ENCODE measurements around the gene ITGA8. TPM values are rescaled to one million over a fixed set of nuclear protein-coding genes. Genes with fewer than 3 reads are reported as not detected.

The ITGA8 gene
- total RNA-seq, 1 experiment from 2014 or later, result not detected

DNA sequence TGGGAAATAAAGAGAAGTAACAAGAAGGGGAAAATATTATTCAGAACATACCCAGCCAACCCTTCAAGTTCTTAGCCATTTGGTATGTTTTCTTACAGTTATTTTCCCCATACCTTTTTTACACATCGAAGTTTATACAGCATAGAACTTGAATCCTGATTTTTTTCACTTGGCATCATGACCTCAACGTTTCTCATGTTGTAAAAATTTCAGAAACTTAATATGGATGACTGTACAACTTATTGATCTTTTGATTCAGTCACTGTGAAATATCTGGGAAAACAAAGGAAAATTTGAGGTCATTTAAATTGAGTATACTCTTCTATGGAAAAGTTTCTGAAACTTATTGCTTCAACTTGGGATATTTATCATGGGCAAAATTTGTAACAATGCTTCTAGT lies 245.1 kb downstream of the ITGA8 start:
- no peak for DNase-seq (ENCODE audit: extremely low read depth, low read depth)

DNA sequence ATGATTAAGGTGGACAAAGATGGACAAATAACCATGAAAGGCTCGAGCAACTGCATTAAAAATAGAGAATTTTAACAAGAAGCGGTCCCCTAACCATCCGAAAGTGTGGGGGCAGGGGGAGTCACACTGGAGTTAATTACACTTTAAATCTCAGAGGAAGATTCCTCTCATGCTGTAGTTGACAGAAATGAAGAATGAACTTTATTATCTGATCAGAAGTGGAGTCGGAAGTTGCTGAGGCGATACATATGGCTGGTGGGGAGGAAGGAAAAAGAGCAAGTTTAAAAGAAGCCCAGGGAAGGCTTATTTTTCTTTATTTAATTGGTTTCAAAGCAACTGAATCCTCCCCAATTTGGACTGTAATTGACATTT lies 246.3 kb downstream of the ITGA8 start:
- DNase-seq (ENCODE audit: extremely low read depth, low read depth), result no peak

DNA sequence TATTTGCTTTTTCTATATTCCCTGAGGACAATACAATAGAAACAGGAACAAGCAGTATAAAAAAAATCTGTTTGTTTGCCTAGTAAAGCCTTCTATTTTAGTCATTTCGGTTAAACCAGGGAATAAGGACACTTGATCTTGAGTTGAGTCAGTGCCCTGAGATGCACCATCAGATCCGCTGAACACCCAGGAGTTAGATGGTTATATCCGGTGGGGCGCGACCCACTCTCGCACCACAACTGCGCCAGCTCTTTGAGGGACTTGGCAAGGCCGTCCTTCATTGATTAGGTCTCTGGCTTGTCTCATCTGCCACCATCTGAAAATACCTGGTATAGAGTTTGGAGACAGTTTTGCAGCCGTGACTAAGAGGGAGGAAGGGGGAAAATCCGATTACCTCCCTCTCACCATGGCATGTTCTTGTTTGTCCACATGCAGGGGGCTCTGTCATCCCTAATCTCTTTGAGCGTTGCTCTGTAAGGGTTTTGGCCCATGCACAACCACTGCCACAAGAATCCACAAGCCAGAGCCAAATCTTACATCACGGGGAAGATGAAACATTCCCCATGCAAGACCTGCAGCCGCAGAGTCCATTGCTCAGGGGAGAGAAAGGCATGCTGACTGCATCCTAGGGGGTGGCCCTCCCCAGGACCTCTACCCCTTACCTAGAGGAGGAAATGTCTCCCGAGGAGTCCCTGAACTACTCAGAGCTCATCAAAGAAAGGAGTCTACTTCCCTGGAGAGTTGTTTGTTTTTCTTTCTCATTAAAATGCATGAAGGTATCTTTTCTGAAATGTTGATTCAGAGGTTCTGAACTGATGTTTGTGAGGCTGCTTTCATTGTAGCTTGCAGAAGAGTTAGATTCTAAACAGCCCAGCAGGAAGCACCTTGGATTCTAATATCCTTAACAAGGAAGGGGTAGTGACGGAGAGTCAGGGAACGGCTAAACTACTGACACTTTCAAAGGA lies 247.0 kb downstream of the ITGA8 start:
- no peak for DNase-seq (ENCODE audit: extremely low read depth, low read depth)

DNA sequence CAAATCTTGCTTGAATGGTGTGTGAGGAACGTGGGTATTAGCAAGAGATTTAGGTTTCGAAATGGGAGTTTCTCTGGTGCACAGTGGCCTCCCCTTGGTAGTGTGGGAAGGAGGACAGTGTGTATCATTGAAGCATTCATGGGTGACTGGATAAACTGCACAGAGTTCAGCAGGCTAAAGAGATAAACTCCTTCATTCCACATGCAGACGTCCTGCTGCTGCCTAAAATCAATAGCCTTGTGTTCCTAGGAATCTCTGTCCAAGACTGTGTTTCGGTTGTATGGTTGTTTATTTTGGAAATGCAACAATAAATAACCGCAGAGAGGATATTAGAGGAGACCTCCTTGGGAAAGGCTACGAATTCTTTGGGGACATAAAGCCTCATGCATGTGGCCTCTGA lies 247.7 kb downstream of the ITGA8 start:
- DNase-seq (ENCODE audit: extremely low read depth, low read depth), result no peak

DNA sequence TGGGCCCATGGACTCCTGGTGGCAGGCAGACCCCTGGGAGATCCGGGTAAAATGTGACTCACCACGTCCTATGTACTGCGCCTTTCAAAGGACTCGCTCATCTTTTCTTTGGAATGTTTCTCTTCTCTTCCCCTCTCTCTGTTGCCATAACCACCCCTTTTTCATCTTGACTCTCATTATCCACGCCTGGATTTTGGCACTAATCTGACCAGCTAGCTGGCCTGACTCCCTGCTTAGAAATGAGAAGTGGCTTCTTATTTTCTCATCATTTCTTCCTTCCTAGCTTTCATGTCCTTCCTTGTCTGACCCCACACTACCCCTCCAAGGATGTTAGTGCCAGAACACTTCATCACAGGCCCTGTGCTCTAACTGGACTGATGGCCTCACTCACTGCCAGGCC lies 250.6 kb downstream of the ITGA8 start:
- no peak for DNase-seq (ENCODE audit: extremely low read depth, low read depth)

DNA sequence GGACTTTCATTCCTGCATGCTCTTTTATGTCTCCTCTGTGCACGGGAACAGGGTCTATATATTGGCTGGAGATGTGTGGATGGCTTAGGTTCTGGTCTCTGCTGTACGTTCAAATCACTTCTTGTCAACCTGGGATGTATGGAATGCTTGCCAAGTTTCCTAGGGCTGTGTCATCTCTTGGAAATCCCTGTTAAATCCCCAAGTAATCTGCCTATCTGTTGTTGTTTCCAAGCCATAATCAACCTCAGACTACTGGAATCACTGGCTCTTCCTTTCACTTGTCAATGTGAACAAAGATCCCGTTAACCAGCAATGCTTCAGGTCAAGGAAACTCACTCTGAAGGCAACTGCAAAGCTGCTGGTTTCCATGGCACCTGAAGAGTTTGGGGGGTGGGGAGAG lies 255.3 kb downstream of the ITGA8 start:
- no peak for DNase-seq (ENCODE audit: extremely low read depth, low read depth)

Other genes starting within 250 kb of the ITGA8 start
- gene MINDY3, start 140.6 kb upstream of the ITGA8 start, total RNA-seq (2014; rRNA removed; shearing (Covaris generic)), result 32.8 and 40.6 TPM in 2 replicates